ENCODE data around the gene LHB. TPM values are rescaled to one million over a fixed set of nuclear protein-coding genes. Genes with fewer than 3 reads are reported as not detected.
"Not testable (repeated sequence)": the region's sequence is repeated elsewhere in the genome, so short reads cannot be mapped to it uniquely, and the experiment has no call there.

The LHB gene
- total and polyA plus RNA-seq, 5 donors = not detected

GRCh38 chr19:49019242-49019932 lies 2.5 kb upstream of the LHB start:
- no peaks in the 10 kb centered on the region for H3K27me3 ChIP-seq (ENCODE audit: control insufficient read depth, insufficient read depth)
- no peak overlapping the region for H3K27ac ChIP-seq (ENCODE audit: low read length)
- H3K4me1 ChIP-seq (ENCODE audit: control insufficient read depth, insufficient read depth, low read length) = no peaks in the 10 kb centered on the region
- H3K4me3 ChIP-seq (ENCODE audit: low read length) = peak overlapping the region; percentile 35
- ATAC-seq (peak; percentile 71 to 75), DNase-seq (peak; percentile 60 to 89 (median 88))
- H3K9me3 ChIP-seq (ENCODE audit: control insufficient read depth, low read length) = no peaks in the 10 kb centered on the region
- WGBS = 15% methylated on average over 41 of the region's 41 CpGs
- intact Hi-C loops (cut with DNase I) = no loop called here

DNA sequence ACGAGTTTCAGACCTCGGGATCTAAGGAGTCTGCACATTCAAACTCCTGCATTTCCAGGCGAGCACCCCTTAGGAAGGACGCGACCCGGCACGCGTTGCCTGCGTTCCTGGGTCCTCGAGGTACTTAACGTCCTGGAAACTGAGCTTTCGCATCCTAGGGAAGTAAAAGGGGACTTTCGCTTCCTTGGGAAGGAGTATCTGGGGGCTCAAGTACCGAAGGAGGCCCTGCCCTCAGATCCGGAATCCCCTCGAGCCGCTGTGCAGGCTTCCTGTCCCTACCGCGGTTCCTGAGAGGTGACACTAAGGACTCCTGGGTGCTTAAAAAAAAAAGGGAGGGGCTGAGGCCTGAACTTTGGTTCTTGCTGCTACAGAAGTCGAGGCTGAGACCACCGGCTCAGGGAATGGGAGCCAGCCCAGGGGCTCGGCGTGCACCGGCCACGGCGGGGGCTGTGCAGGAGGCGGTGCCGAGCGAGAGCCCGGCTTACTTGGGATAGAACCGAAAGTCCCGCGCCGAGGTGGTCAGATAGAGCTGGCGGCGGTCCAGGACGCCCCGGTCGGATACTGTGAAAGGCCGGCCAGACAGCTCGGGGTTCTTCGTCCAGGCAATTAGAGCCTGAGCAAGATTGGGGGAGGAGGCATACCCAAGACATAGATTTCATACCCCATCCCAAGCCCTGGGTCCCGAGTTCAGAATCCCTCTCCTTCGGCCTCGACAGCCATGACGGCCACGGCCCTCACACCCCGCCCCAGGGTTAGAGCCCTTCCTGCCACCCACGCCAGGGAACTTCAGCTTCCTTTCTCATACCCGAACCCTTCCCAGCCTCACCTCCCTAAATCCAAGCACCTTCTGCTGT lies 1.7 kb upstream of the LHB start:
- intact Hi-C loops (cut with DNase I); H3K27me3 ChIP-seq (ENCODE audit: control insufficient read depth, insufficient read depth); H3K9me3 ChIP-seq (ENCODE audit: control insufficient read depth, low read length); H3K4me1 ChIP-seq (ENCODE audit: control insufficient read depth, insufficient read depth, low read length); H3K27ac ChIP-seq (ENCODE audit: low read length): not testable (repeated sequence)
- DNase-seq (peak in 2 of 3 donors; percentile 71 to 79), ATAC-seq (peak; percentile 6 to 32)
- H3K4me3 ChIP-seq (ENCODE audit: low read length) = peak overlapping the region; percentile 53
- 4% methylated on average over 50 of the region's 50 CpGs for WGBS

GRCh38 chr19:49017666-49018351 lies 918 bp upstream of the LHB start:
- Histone ChIP-seq H3K4me3 (ENCODE audit: low read length) (peak overlapping the region; percentile 53), H3K9me3 (ENCODE audit: control insufficient read depth, low read length) (no peaks in the 10 kb centered on the region), H3K4me1 (ENCODE audit: control insufficient read depth, insufficient read depth, low read length) (no peaks in the 10 kb centered on the region), H3K27ac (ENCODE audit: low read length) (no peak overlapping the region), H3K27me3 (ENCODE audit: control insufficient read depth, insufficient read depth) (no peaks in the 10 kb centered on the region)
- DNase-seq (peak; percentile 62 to 80 (median 79)), ATAC-seq (peak; percentile 66 to 72)
- intact Hi-C loops (cut with DNase I) = no loop called here
- WGBS = 1% methylated on average over 62 of the region's 62 CpGs

- WGBS = 95% methylated on average over 26 of the region's 29 CpGs
- no peaks in the 10 kb centered on the region for H3K27me3 ChIP-seq (ENCODE audit: control insufficient read depth, insufficient read depth)
- H3K9me3 ChIP-seq (ENCODE audit: control insufficient read depth, low read length) = no peaks in the 10 kb centered on the region
- H3K4me1 ChIP-seq (ENCODE audit: control insufficient read depth, insufficient read depth, low read length) = no peaks in the 10 kb centered on the region
- ATAC-seq (no peak), DNase-seq (peak in 1 of 3 donors; percentile 25)
- H3K27ac ChIP-seq (ENCODE audit: low read length) = no peak overlapping the region
- intact Hi-C loops (cut with DNase I) = no loop called here
- no peak overlapping the region for H3K4me3 ChIP-seq (ENCODE audit: low read length)
These were observed 638 bp downstream of the LHB start for GRCh38 chr19:49016067-49016839.

DNA sequence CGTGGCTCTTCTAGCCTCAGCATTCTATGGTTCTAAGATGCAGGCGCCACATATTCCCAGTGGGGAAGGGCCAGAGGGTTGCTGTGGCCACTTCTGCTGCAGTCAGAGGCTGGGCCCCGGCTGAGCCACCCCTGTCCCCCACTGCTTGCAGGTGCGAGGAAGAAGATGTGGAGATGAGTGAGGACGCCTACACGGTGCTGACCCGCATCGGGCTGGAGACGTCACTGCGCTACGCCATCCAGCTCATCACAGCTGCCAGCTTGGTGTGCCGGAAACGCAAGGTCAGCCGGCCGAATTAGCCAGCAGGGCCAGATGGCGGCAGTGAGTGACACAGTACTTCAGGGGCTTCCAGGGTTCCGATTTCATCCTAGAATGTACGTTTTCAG lies 2.0 kb downstream of the LHB start:
- DNase-seq = peak in 1 of 3 donors; percentile 34
- H3K4me1 ChIP-seq (ENCODE audit: control insufficient read depth, insufficient read depth, low read length) = no peaks in the 10 kb centered on the region
- intact Hi-C loops (cut with DNase I) = no loop called here
- H3K4me3 ChIP-seq (ENCODE audit: low read length) = no peak overlapping the region
- WGBS = 91% methylated on average over 18 of the region's 18 CpGs
- no peaks in the 10 kb centered on the region for H3K9me3 ChIP-seq (ENCODE audit: control insufficient read depth, low read length)
- no peaks in the 10 kb centered on the region for H3K27me3 ChIP-seq (ENCODE audit: control insufficient read depth, insufficient read depth)
- H3K27ac ChIP-seq (ENCODE audit: low read length) = no peak overlapping the region
- ATAC-seq = no peak

- H3K9me3 ChIP-seq (ENCODE audit: control insufficient read depth, low read length) = no peaks in the 10 kb centered on the region
- DNase-seq (peak in 1 of 3 donors; percentile 33), ATAC-seq (no peak)
- intact Hi-C loops (cut with DNase I) = no loop called here
- no peak overlapping the region for H3K27ac ChIP-seq (ENCODE audit: low read length)
- H3K4me1 ChIP-seq (ENCODE audit: control insufficient read depth, insufficient read depth, low read length) = no peaks in the 10 kb centered on the region
- H3K27me3 ChIP-seq (ENCODE audit: control insufficient read depth, insufficient read depth) = no peaks in the 10 kb centered on the region
- no peak overlapping the region for H3K4me3 ChIP-seq (ENCODE audit: low read length)
- WGBS = 88% methylated on average over 32 of the region's 32 CpGs
These were observed 2.6 kb downstream of the LHB start for GRCh38 chr19:49014123-49014869.

DNA sequence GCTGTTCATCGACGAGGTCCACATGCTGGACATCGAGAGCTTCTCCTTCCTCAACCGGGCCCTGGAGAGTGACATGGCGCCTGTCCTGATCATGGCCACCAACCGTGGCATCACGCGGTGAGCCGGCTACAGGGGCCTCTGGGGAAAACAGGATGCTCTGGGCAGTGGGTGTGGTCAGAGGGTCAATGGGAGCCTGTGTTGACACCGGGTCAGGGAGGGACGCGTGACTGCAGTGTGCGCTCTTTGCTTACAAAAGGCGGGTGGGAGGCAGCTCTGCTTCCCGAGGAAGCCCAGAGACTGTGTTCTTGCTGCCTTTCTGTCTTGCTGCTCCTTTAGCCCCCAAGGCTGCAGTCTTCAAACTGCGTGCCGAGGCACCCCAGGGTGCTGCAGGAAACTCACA lies 5.7 kb downstream of the LHB start:
- 85% methylated on average over 17 of the region's 17 CpGs for WGBS
- Histone ChIP-seq H3K27ac (ENCODE audit: low read length) (no peak overlapping the region), H3K4me1 (ENCODE audit: control insufficient read depth, insufficient read depth, low read length) (no peaks in the 10 kb centered on the region), H3K27me3 (ENCODE audit: control insufficient read depth, insufficient read depth) (no peaks in the 10 kb centered on the region), H3K4me3 (ENCODE audit: low read length) (no peak overlapping the region), H3K9me3 (ENCODE audit: control insufficient read depth, low read length) (no peaks in the 10 kb centered on the region)
- no peak for ATAC-seq
- intact Hi-C loops (cut with DNase I) = no loop called here
- DNase-seq = no peak

DNA sequence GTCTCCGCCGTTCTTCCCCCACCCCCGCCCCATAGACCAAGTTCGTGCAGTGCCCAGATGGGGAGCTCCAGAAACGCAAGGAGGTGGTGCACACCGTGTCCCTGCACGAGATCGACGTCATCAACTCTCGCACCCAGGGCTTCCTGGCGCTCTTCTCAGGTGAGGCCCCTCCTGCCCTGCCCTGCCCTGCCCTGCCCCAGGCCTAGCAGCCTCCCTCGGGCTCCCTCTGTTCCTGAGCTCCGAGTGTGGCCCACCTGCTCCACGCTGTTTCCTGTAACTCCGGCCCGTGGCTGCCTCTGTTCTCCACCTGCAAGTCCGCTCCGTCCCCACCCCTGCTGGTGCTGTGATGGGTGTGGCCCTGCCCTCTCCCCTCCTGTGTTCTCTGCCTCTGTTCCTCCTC lies 6.4 kb downstream of the LHB start:
- H3K9me3 ChIP-seq (ENCODE audit: control insufficient read depth, low read length) = no peaks in the 10 kb centered on the region
- DNase-seq = no peak

GRCh38 chr19:49009828-49010227 lies 7.1 kb downstream of the LHB start:
- no peak overlapping the region for H3K4me3 ChIP-seq (ENCODE audit: low read length)
- no peak for DNase-seq
- ATAC-seq = no peak
- H3K9me3 ChIP-seq (ENCODE audit: control insufficient read depth, low read length) = no peaks in the 10 kb centered on the region
- WGBS = 94% methylated on average over 18 of the region's 18 CpGs
- H3K27ac ChIP-seq (ENCODE audit: low read length) = no peak overlapping the region
- no peaks in the 10 kb centered on the region for H3K27me3 ChIP-seq (ENCODE audit: control insufficient read depth, insufficient read depth)
- intact Hi-C loops (cut with DNase I) = no loop called here
- no peaks in the 10 kb centered on the region for H3K4me1 ChIP-seq (ENCODE audit: control insufficient read depth, insufficient read depth, low read length)

More for the DNA sequence above, 6.4 kb downstream of the LHB start:
- no peak overlapping the region for H3K4me3 ChIP-seq (ENCODE audit: low read length)
- H3K27ac ChIP-seq (ENCODE audit: low read length) = no peak overlapping the region
- 92% methylated on average over 18 of the region's 18 CpGs for WGBS
- no peak for ATAC-seq
- H3K27me3 ChIP-seq (ENCODE audit: control insufficient read depth, insufficient read depth) = no peaks in the 10 kb centered on the region
- intact Hi-C loops (cut with DNase I) = no loop called here
- no peaks in the 10 kb centered on the region for H3K4me1 ChIP-seq (ENCODE audit: control insufficient read depth, insufficient read depth, low read length)

DNA sequence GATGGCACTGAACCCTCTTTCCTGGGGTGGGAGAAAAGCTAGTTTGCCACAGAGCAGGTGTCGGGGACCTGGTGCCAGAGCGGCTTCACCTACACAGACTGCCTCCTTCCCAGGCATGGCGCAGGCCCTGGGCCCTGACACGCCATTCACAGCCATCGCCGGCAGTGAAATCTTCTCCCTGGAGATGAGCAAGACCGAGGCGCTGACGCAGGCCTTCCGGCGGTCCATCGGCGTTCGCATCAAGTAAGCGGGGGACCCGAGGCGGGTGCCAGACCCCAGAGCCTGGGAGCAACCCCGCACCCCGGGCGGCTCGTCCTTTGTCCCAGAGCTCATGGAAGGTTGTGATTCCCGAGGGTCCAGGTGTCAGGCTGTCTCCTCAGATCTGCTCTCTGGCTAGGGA lies 10.0 kb downstream of the LHB start:
- WGBS = 97% methylated on average over 22 of the region's 22 CpGs

More for the DNA sequence above, 10.0 kb downstream of the LHB start:
- Histone ChIP-seq H3K27ac (ENCODE audit: low read length) (no peak overlapping the region), H3K4me1 (ENCODE audit: control insufficient read depth, insufficient read depth, low read length) (no peaks in the 10 kb centered on the region), H3K27me3 (ENCODE audit: control insufficient read depth, insufficient read depth) (no peaks in the 10 kb centered on the region), H3K9me3 (ENCODE audit: control insufficient read depth, low read length) (no peaks in the 10 kb centered on the region), H3K4me3 (ENCODE audit: low read length) (no peak overlapping the region)
- intact Hi-C loops (cut with DNase I) = no loop called here
- DNase-seq (no peak), ATAC-seq (no peak)
